NCI-H446 treated with DMSO at 0.1 percent for 48 hours (cell line): ENCODE results near the gene CHSY1.
"Not testable (repeated sequence)": the region's sequence is repeated elsewhere in the genome, so short reads cannot be mapped to it uniquely, and the experiment has no call there.

Experiments
- DNase-seq: peaks from one replicate; lab custom pipeline; 2025; lab: John Stamatoyannopoulos, UW

Gene CHSY1

GRCh38 chr15:101244889-101245668, 6.8 kb downstream of the CHSY1 start:
- no peak for DNase-seq

- no peak for DNase-seq
Measured at GRCh38 chr15:101244036-101244781, 7.6 kb downstream of the CHSY1 start.

- no peak for DNase-seq
Measured at GRCh38 chr15:101243420-101243819, 8.4 kb downstream of the CHSY1 start.

- no peak for DNase-seq
Measured at GRCh38 chr15:101242999-101243336, 8.9 kb downstream of the CHSY1 start.

GRCh38 chr15:101242160-101242998, 9.5 kb downstream of the CHSY1 start:
- no peak for DNase-seq

GRCh38 chr15:101240358-101240757, 11.5 kb downstream of the CHSY1 start:
- no peak for DNase-seq

- DNase-seq, result no peak
Measured at GRCh38 chr15:101239724-101240136, 12.1 kb downstream of the CHSY1 start.

GRCh38 chr15:101237251-101237650, 14.6 kb downstream of the CHSY1 start:
- no peak for DNase-seq

GRCh38 chr15:101233651-101234280, 18.1 kb downstream of the CHSY1 start:
- no peak for DNase-seq

- no peak for DNase-seq
Measured at GRCh38 chr15:101232677-101233076, 19.2 kb downstream of the CHSY1 start.

- no peak for DNase-seq
Measured at GRCh38 chr15:101228313-101228712, 23.5 kb downstream of the CHSY1 start.

GRCh38 chr15:101225658-101226057, 26.2 kb downstream of the CHSY1 start:
- no peak for DNase-seq

GRCh38 chr15:101221902-101222301, 29.9 kb downstream of the CHSY1 start:
- no peak for DNase-seq

- no peak for DNase-seq
Measured at GRCh38 chr15:101220060-101220459, 31.8 kb downstream of the CHSY1 start.

GRCh38 chr15:101219441-101219840, 32.4 kb downstream of the CHSY1 start:
- no peak for DNase-seq

GRCh38 chr15:101217446-101217845, 34.4 kb downstream of the CHSY1 start:
- no peak for DNase-seq

- DNase-seq, result no peak
Measured at GRCh38 chr15:101216100-101216499, 35.7 kb downstream of the CHSY1 start.

GRCh38 chr15:101215681-101216080, 36.2 kb downstream of the CHSY1 start:
- no peak for DNase-seq

GRCh38 chr15:101214435-101215097, 37.3 kb downstream of the CHSY1 start:
- DNase-seq, result not testable (repeated sequence)

- DNase-seq, result no peak
Measured at GRCh38 chr15:101213570-101213969, 38.3 kb downstream of the CHSY1 start.

GRCh38 chr15:101213147-101213546, 38.7 kb downstream of the CHSY1 start:
- no peak for DNase-seq

GRCh38 chr15:101211897-101212296, 40.0 kb downstream of the CHSY1 start:
- DNase-seq, result no peak
